GM12892 (cell line): ENCODE measurements around the gene PAAF1. TPM values are rescaled to one million over a fixed set of nuclear protein-coding genes. Genes with fewer than 3 reads are reported as not detected.
A peak's percentile ranks its signal among the peaks of the same experiment; 100 is the strongest.

Experiments
- DNase-seq: peaks from one replicate; pipeline ENCODE4 v3.0.0; 2011; ENCODE audit not compliant: insufficient read length
- FAIRE-seq: peaks from 2 replicates; lab custom pipeline; 2011; peaks lifted over from hg19 to GRCh38; lab: Jason Lieb, UNC
- POLR2A ChIP-seq: IDR thresholded peaks from 2 replicates; pipeline ENCODE4 v1.6.1; 2011; ENCODE audit warnings: low read depth, low read length, control low read depth
- POLR2AphosphoS5 ChIP-seq: IDR thresholded peaks from 2 replicates; pipeline ENCODE4 v1.6.1; 2011; ENCODE audit warnings: low read depth, low read length, control low read depth
- TAF1 ChIP-seq: IDR thresholded peaks from 2 replicates; pipeline ENCODE4 v1.6.1; 2011; ENCODE audit warnings: low read depth, mild to moderate bottlenecking, control low read depth, low read length, borderline replicate concordance
- polyA plus RNA-seq: library from polyadenylated mRNA; unstranded; fragments of >200 nt; gene quantifications from one replicate; pipeline ENCODE4 v1.2.1, GENCODE V29; 2012; ENCODE audit warnings: missing spikeins, inconsistent platforms; ENCODE audit not compliant: missing spikeins

PAAF1 gene, protein sequence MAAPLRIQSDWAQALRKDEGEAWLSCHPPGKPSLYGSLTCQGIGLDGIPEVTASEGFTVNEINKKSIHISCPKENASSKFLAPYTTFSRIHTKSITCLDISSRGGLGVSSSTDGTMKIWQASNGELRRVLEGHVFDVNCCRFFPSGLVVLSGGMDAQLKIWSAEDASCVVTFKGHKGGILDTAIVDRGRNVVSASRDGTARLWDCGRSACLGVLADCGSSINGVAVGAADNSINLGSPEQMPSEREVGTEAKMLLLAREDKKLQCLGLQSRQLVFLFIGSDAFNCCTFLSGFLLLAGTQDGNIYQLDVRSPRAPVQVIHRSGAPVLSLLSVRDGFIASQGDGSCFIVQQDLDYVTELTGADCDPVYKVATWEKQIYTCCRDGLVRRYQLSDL
- 30.3 TPM for polyA plus RNA-seq

DNA sequence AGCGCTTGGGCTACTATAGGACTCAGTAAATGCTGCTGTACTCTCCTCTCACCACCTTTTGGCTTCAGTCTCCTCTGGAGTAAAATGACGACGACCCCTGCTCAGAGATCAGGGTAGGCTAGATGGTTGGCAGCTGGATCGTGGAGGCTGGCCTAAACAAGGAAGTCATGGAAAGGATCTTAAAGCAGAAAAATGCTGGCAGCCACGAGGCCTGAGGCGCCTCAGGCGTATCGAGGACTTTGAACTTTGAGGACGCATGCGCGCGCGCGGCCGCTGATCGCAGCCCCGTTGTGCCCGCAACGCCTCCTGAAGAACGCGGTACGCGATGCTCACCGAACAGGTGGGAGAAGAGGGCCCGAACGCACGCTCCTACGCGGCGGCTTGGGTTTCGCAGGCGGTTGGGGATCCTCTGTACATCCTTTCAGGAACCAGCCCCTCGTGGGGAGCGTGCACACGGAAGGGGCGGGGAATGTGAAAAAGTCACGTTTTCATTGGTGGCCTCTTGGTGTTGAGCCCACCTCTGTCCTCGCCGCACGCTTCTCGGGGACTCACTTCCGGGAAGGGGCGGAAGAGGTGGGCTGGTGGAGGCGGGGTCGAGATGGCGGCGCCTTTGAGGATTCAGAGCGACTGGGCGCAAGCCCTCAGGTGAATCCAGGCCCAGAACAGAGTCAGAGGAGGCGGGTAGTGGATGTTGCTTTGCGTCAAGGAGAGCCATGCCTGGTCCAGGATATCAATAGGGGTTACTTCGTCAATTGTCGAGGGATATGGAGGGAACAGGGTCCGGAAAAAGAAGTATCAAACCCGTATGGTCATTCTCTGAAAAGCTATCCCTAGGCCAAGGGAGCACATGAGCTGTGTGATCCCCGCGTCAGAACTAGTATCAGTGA lies at the start of gene PAAF1, which contains the start of gene COA4:
Gene PAAF1, plus strand, starts transcription at position 576 of the 887 bp plus-strand sequence. Its CDS starts 23 bp downstream, at position 599.
Gene COA4, minus strand, starts transcription at position 423 of the 887 bp plus-strand sequence. CDS start 3,468 bp downstream, outside the sequence.
- DNase-seq, result peak; percentile 88
- TF ChIP-seq POLR2A (peak; percentile 97), POLR2AphosphoS5 (peak; percentile 98), TAF1 (peak; percentile 84)
- FAIRE-seq, result peak; percentile 99

DNA sequence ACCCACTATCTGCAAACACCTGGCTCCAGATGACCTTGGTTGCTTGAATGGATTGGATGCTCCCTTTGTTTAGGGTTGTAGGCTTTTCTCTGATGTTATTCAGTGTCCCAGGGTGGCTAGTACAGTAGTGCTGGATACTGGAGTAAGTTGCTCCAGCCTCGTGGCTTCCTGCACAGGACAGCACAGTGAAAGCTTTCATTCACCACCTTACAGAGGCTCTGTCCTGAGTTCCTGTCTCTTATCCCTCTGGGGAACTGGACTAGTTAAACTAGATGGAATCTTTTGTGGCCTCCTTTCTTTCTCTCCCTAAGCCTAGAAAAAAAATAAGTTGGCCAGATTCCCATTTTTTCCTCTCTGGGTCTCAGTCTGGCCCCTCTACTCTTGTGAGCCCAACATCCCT lies 46.5 kb upstream of the PAAF1 start:
- FAIRE-seq (no peak), DNase-seq (no peak)
- no peak for TF ChIP-seq POLR2A
- TF ChIP-seq POLR2AphosphoS5, result no peak
- no peak for TF ChIP-seq TAF1

DNA sequence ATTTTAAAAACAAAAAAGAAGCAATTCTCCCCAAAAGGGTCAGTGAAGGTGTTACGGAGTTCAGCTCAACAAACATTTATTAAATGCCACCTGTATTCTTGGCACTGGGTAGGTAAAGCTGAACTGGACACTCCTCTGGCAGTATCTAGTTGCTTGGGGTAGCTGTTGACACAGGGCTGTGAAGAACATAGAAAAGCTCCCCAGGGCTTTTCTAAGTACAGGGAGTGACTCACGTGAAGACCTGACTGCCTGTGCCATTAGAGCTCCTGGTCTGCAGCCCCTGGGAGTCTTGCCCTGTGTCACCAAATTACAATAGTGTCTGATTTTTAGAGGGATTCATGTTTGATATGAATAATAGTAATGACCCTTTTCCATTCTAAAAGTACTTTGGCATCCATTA lies 43.7 kb upstream of the PAAF1 start:
- DNase-seq (no peak), FAIRE-seq (no peak)
- TF ChIP-seq TAF1 (no peak), POLR2A (no peak), POLR2AphosphoS5 (no peak)

DNA sequence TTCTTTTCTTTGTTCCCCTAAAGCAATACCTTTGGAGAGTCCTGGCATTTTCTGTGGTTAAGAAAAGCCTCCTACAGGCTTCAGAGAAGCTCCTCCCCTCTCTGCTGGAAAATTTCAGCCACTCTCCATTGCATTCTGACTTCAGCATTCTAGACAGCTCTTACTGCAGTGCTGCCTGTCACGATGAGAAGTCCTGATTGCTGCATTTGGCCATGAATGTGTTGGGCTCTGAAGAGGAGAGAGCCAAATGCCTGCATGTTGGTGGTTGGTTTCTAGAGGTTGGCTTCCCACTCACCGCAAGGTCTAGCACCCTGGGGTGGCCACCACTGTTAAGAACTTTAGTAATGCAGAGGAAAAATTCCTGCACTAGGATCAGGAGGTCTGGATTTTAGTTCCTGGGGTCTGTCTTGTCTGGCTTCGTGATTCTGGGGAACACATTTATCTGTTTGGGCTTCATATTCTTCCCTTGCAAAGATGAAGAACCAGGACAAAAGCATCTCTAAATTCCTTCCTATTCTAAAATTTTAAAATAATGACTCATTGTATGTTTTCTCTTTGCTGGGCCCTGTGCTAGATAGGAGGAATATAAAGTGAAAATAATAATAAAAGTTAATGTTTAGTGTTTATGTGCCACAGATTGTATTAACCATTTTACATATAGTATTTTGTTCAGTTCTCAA lies 38.2 kb upstream of the PAAF1 start:
- no peak for TF ChIP-seq POLR2AphosphoS5
- no peak for TF ChIP-seq POLR2A
- TF ChIP-seq TAF1, result no peak
- FAIRE-seq (no peak), DNase-seq (no peak)

DNA sequence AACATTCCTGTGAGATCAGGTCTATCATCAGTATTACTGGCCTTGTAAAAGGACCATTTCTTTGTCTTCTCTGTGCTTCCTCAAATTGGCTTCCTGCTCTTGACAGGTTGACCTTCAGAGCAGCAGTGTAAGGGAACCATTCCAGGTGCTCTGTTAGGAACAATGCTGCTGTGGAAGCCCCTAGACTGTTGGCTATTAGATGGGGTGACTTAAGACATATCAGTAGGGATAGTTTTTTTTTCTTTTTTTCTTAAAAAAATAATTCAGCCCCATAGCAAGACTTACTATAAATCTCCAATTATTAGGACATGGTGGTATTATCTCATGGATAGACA lies 37.7 kb upstream of the PAAF1 start:
- TF ChIP-seq TAF1, result no peak
- no peak for TF ChIP-seq POLR2AphosphoS5
- no peak for TF ChIP-seq POLR2A
- no peak for FAIRE-seq

DNA sequence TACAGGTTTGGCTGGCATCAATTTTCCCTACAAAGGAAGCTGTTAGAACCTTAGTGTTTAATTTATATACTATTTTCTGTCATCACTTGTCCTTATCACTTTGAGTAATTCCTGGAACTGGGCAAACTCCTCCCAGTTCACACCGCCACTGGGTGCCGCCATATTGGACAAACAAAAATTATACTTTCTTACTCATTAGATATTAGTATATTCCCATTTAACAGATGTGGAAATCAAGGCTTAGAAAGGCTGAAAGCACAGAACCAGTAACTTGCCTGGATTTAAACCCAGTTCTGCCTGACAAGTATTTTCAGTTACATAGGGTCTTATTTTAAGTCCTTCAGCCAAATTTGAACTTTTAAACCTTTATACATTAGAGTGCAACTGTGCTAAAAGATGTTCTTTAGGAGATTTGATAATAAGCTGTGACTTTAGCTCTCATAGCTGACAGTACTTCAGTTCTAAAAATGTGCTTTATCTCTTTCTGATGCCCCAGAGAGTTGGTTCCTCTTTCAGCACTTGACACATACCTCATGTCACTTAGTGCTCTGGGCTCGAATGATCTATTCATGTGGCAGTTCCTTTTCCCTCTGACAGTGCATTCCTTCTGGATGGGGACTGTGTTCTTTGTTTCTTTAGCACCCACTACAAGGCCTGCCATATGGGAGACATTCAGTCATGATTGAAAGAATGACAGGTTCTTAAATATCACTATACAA lies 25.6 kb upstream of the PAAF1 start:
- TF ChIP-seq POLR2AphosphoS5, result no peak
- no peak for TF ChIP-seq TAF1
- no peak for TF ChIP-seq POLR2A
- DNase-seq (no peak), FAIRE-seq (no peak)

More for the DNA sequence above, 37.7 kb upstream of the PAAF1 start:
- no peak for DNase-seq

DNA sequence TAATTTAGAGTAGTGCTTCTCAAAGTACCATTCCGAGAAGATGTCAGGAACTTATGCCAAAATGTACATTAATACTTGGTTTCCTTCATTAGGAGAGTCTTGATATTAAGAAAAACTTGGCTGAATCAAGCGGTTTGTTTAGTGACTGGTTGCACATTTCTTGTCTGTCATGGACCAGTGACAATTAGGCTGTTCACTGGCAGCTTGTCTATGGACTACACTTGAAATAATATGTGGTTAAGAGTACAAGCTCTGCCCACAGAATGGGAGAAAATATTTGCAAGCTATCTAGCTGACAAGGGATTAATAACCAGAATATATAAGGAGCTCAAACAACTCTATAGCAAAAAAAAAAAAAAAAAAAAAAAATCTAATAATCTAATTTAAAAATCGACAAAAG lies 24.8 kb upstream of the PAAF1 start:
- TF ChIP-seq POLR2AphosphoS5, result no peak
- no peak for TF ChIP-seq TAF1
- no peak for TF ChIP-seq POLR2A
- peak; percentile 51 for FAIRE-seq

DNA sequence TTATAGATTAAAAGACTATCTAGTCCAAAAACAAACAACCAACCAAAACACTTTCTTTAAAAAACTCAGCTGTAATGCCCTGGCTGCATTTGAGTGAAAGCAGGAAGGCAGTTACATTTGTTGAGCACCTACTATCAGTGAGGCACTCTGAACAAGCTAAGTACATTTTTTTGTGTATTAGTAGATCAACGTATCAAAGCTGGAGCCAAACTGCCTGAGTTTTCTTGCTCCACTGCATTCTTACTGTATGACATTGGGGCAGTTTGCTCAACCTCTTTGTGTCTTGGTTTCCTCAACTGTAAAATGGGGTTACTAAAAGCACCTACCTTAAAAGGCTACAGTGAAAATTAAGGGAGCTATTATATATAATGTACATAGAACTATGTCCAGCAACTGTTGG lies 22.1 kb upstream of the PAAF1 start:
- FAIRE-seq (no peak), DNase-seq (no peak)
- TF ChIP-seq POLR2AphosphoS5 (no peak), TAF1 (no peak), POLR2A (no peak)

More for the DNA sequence above, 24.8 kb upstream of the PAAF1 start:
- no peak for DNase-seq

DNA sequence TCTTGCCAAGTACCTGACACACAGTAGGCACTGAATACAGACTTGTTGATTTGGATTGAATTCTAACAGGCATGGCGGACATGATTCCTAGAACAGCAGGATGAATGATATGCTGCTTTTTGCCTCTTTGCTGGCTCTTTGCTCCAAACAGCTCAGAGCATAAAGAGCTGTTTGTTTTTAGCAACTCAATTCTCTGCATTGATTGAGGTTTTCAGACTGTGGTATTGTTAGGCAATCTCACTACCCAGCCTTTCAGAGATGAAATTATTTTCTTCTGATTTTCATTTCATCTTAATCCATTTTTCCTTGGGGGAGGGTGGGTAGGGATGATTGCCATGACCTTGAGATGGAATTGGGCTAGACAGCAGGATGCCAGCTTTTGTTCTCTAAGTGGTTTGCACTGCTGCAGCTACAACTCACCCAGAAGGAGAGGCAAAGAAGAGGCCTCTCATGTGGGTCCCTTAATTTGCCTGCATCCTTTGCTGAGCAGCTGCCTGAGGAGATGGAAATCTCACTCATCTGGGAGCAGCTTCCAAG lies 20.7 kb upstream of the PAAF1 start:
- TF ChIP-seq POLR2A (no peak), POLR2AphosphoS5 (no peak), TAF1 (no peak)
- FAIRE-seq (no peak), DNase-seq (no peak)

DNA sequence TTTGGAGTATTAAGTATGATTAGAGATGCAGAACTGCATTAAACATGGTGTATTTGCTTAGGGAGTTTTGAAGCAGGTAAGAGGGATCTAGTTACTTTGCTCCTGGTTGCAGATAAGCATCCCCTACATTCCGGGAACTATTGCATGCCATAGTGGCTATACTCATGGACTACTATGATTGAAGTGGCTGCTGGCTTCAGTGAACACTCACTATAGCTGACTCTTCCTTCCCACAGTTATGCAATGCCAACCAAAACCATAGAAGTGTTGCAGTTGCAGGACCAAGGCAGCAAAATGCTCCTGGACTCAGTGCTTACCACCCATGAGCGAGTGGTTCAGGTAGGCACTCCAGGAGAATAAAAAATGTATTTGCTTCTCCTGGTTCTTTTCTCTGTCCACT lies 17.1 kb upstream of the PAAF1 start:
- FAIRE-seq (no peak), DNase-seq (no peak)
- TF ChIP-seq TAF1 (no peak), POLR2A (no peak), POLR2AphosphoS5 (no peak)

DNA sequence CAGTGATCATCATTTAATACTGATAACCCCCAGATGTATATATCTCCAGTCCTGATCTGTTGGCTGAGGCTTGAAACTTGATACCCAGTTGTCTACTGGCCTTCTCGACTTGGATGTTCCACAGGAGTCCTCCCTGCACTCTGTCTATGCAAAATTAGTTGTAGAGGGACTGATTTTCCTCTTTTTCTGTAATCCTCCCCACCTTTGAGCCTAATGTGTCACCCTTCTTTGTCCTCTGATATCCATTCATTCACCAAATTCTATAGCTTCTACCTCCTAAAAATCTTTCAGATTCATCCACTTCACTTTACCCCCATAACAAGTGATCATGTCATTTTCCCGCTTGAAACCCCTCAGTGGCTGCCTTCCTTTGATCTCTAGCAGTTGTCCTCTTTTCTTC lies 16.6 kb upstream of the PAAF1 start:
- FAIRE-seq, result no peak
- no peak for DNase-seq
- TF ChIP-seq TAF1, result no peak
- no peak for TF ChIP-seq POLR2AphosphoS5

DNA sequence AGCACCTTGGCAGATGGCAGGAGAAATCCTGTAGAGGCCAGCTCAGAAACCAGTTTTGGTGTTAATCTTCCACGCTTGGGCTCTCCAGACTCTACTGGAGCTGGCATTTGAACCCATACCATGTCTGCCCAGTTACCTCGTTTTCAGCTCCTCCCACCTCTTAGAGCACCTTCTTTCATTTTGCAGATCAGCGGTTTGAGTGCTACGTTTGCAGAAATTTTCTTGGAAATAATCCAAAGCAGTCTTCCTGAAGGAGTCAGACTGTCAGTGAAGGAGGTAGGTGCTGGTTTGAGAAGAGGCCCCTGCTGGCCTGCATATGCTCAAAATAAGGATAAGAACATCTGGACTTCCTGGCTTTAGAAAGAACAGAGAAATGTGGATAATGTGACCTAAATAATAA lies 13.8 kb upstream of the PAAF1 start:
- TF ChIP-seq TAF1, result no peak
- no peak for TF ChIP-seq POLR2A
- no peak for TF ChIP-seq POLR2AphosphoS5
- FAIRE-seq (no peak), DNase-seq (no peak)
